Tibial nerve (tissue), 3 donors: ENCODE data around the gene SLC25A13.

ENCODE experiments used
- CTCF ChIP-seq, 5 experiments: fragments of 200-600 bp in 3 of 5; fragments of 450-650 bp in 2 of 5; sonication (generic) in 3 of 5; IDR thresholded peaks; one replicate each; pipeline ENCODE4 v1.5.1; 2016 to 2019; ENCODE audit warnings: antibody characterized with exemption in 5 of 5, mild to moderate bottlenecking in 3 of 5, moderate library complexity in 2 of 5
- POLR2A ChIP-seq, 2 donors: fragments of 450-650 bp; IDR thresholded peaks; one replicate each; pipeline ENCODE4 v1.6.1; 2017; ENCODE audit warnings: antibody characterized with exemption in 2 of 2, mild to moderate bottlenecking in 2 of 2, moderate library complexity in 2 of 2

- TF ChIP-seq POLR2A (IDR thresholded peaks at IDR 0.05) (no peak), CTCF (IDR thresholded peaks at IDR 0.05) (no peak)
Observed at GRCh38 chr7:96221888-96222287, 100.0 kb downstream of the SLC25A13 start.
